ENCODE data around the gene PDE4B. TPM values are rescaled to one million over a fixed set of nuclear protein-coding genes. Genes with fewer than 3 reads are reported as not detected.

The PDE4B gene
- total RNA-seq, 4 donors from 2014 or later, result 5.5 to 13.6 (median 9.3) TPM

GRCh38 chr1:66250478-66250877 lies 457.8 kb downstream of the PDE4B start:
- DNase-seq (ENCODE audit: low spot score in 2 of 2), result no peak
- 52 to 76% methylated on average over 2 of the region's 2 CpGs for WGBS, 2 donors
- intact Hi-C loops (cut with DNase I; ENCODE audit: low total_unique reads), result no loop called here
- no peak for TF ChIP-seq POLR2A (IDR thresholded peaks at IDR 0.05)
- no peak for TF ChIP-seq CTCF (IDR thresholded peaks at IDR 0.05)
- H3K4me3 ChIP-seq (ENCODE audit: low read depth, poor library complexity, severe bottlenecking), result no peak overlapping the region

- TF ChIP-seq CTCF (IDR thresholded peaks at IDR 0.05) (no peak), POLR2A (IDR thresholded peaks at IDR 0.05) (no peak)
- intact Hi-C loops (cut with DNase I; ENCODE audit: low total_unique reads), result no loop called here
- H3K4me3 ChIP-seq (ENCODE audit: low read depth, poor library complexity, severe bottlenecking), result no peak overlapping the region
- 91 to 97% methylated on average over 1 of the region's 1 CpG for WGBS, 2 donors
- DNase-seq (ENCODE audit: low spot score in 2 of 2), result no peak
Observed at GRCh38 chr1:66251546-66251945, 458.9 kb downstream of the PDE4B start.

GRCh38 chr1:66253330-66253921 lies 460.7 kb downstream of the PDE4B start:
- H3K4me3 ChIP-seq (ENCODE audit: low read depth, poor library complexity, severe bottlenecking), result no peak overlapping the region
- 0% methylated on average over 1 of the region's 1 CpG for WGBS, 2 donors
- TF ChIP-seq CTCF (IDR thresholded peaks at IDR 0.05) (peak in 1 of 3 donors; percentile 25), POLR2A (IDR thresholded peaks at IDR 0.05) (no peak)
- intact Hi-C loops (cut with DNase I; ENCODE audit: low total_unique reads), result no loop called here
- DNase-seq (ENCODE audit: low spot score in 2 of 2), result peak in 1 of 2 donors; percentile 38

- no peak overlapping the region for H3K4me3 ChIP-seq (ENCODE audit: low read depth, poor library complexity, severe bottlenecking)
Observed at GRCh38 chr1:66254785-66255184, 462.1 kb downstream of the PDE4B start.

GRCh38 chr1:66256629-66257572 lies 464.2 kb downstream of the PDE4B start:
- H3K4me3 ChIP-seq (ENCODE audit: low read depth, poor library complexity, severe bottlenecking), result no peak overlapping the region
- no peak for DNase-seq (ENCODE audit: low spot score in 2 of 2)
- 58 to 68% methylated on average over 5 of the region's 5 CpGs for WGBS, 2 donors
- intact Hi-C loops (cut with DNase I; ENCODE audit: low total_unique reads), result no loop called here
- TF ChIP-seq CTCF (IDR thresholded peaks at IDR 0.05), result no peak
- no peak for TF ChIP-seq POLR2A (IDR thresholded peaks at IDR 0.05)

More at GRCh38 chr1:66254785-66255184, 462.1 kb downstream of the PDE4B start:
- DNase-seq (ENCODE audit: low spot score in 2 of 2), result no peak
- TF ChIP-seq CTCF (IDR thresholded peaks at IDR 0.05), result no peak
- no peak for TF ChIP-seq POLR2A (IDR thresholded peaks at IDR 0.05)
- intact Hi-C loops (cut with DNase I; ENCODE audit: low total_unique reads), result loop anchor here (2.0 kb wide), 1 partner anchor 188 kb away; no protein-coding TSS in a partner anchor
- WGBS, 2 donors, result 96 to 100% methylated on average over 1 of the region's 1 CpG

Measured in lower leg skin (tissue), 4 donors.